Left renal pelvis (tissue), 4 donors: ENCODE results near the gene TMPRSS13. TPM values are rescaled to one million over a fixed set of nuclear protein-coding genes. Genes with fewer than 3 reads are reported as not detected.
"Not testable (repeated sequence)": the region's sequence is repeated elsewhere in the genome, so short reads cannot be mapped to it uniquely, and the experiment has no call there.

ENCODE experiments used
- DNase-seq, 4 donors: peaks; one replicate each; pipeline ENCODE4 v3.0.0-alpha.2; 2013; ENCODE audit warnings: low read depth in 4 of 4, low spot score in 3 of 4
- polyA plus RNA-seq, 4 donors: library from polyadenylated mRNA; unstranded; fragments of 120-200 nt; gene quantifications; one replicate each; pipeline ENCODE4 v1.2.1, GENCODE V29; 2013; ENCODE audit not compliant: insufficient read length in 4 of 4

TMPRSS13 gene
- under 1 TPM; 0.31 to 0.84 (median 0.72) TPM for polyA plus RNA-seq

GRCh38 chr11:117929142-117929915, at the start of gene TMPRSS13:
Gene TMPRSS13, minus strand, starts transcription at chr11:117929402. Its CDS starts 95 bp downstream, at chr11:117929307.
- no peak for DNase-seq

GRCh38 chr11:117978991-117979390, 49.8 kb upstream of the TMPRSS13 start:
- no peak for DNase-seq

GRCh38 chr11:117978291-117978910, 49.2 kb upstream of the TMPRSS13 start:
- DNase-seq, result not testable (repeated sequence)

- not testable (repeated sequence) for DNase-seq
Measured at GRCh38 chr11:117977612-117978264, 48.5 kb upstream of the TMPRSS13 start.

- DNase-seq, result no peak
Measured at GRCh38 chr11:117977029-117977428, 47.8 kb upstream of the TMPRSS13 start.

- DNase-seq, result no peak
Measured at GRCh38 chr11:117976445-117976844, 47.2 kb upstream of the TMPRSS13 start.

GRCh38 chr11:117973503-117973860, 44.3 kb upstream of the TMPRSS13 start:
- DNase-seq, result no peak

- no peak for DNase-seq
Measured at GRCh38 chr11:117972629-117973502, 43.7 kb upstream of the TMPRSS13 start.

GRCh38 chr11:117972044-117972443, 42.8 kb upstream of the TMPRSS13 start:
- no peak for DNase-seq

- DNase-seq, result no peak
Measured at GRCh38 chr11:117970400-117971024, 41.3 kb upstream of the TMPRSS13 start.

- no peak for DNase-seq
Measured at GRCh38 chr11:117969160-117969991, 40.2 kb upstream of the TMPRSS13 start.

GRCh38 chr11:117966908-117967307, 37.7 kb upstream of the TMPRSS13 start:
- DNase-seq, result no peak

GRCh38 chr11:117962826-117963225, 33.6 kb upstream of the TMPRSS13 start:
- no peak for DNase-seq

GRCh38 chr11:117961896-117962295, 32.7 kb upstream of the TMPRSS13 start:
- no peak for DNase-seq

GRCh38 chr11:117960406-117960805, 31.2 kb upstream of the TMPRSS13 start:
- no peak for DNase-seq

- no peak for DNase-seq
Measured at GRCh38 chr11:117959438-117960149, 30.4 kb upstream of the TMPRSS13 start.

- no peak for DNase-seq
Measured at GRCh38 chr11:117958949-117959348, 29.7 kb upstream of the TMPRSS13 start.

GRCh38 chr11:117953024-117953671, 23.9 kb upstream of the TMPRSS13 start:
- DNase-seq, result no peak
